Measurements from ENCODE around the gene CADM4. TPM values are rescaled to one million over a fixed set of nuclear protein-coding genes. Genes with fewer than 3 reads are reported as not detected.

Gene CADM4
- total and polyA plus RNA-seq, 2 of the 8 experiments (the other 6 are each of a cell fraction or from before 2014, with no cell fraction given): 13.5 to 25.0 TPM

DNA sequence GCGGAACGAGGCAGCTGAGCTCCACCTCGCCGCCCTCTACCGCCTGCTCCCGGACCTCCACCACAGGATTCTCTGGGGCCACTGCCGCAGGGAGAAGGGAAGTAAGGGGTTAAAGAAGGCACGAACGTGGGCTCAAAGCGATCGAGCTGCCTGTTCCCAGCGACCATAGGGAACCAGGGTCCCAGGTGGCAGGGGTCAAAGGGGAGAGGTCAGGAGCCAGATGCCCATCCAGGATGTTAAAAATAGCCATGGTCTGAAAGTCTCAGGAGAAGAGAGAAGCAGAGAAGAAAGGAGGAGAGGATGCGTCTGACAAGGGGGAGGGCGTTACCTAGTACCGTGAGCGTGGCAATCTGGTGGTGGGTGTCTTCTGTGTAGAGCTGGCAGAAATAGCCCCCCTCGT is 12.8 kb downstream of the CADM4 start:
- Histone ChIP-seq H3K14ac (ENCODE audit: insufficient read length) (no peak overlapping the region), H3K79me2 (ENCODE audit: control insufficient read depth in 1 of 2, insufficient read depth in 2 of 2, low read length in 2 of 2) (no peaks in the 10 kb centered on the region), H3K36me3 (ENCODE audit: control insufficient read depth in 2 of 4, insufficient read depth in 4 of 4, low read length in 3 of 4) (no peaks in the 10 kb centered on the region; a peak in 2 of 8 replicates), H4K5ac (ENCODE audit: insufficient read length, low read depth, low read length) (no peak overlapping the region), H2BK120ac (replicated peaks; ENCODE audit: low read depth, low read length) (no peak overlapping the region), H3K27ac (ENCODE audit: low read depth, low read length) (no peak overlapping the region), H3K4me3 (ENCODE audit: extremely low read depth in 1 of 4, insufficient read depth in 2 of 4, low read depth in 3 of 4, low read length in 4 of 4) (no peak overlapping the region), H2BK5ac (ENCODE audit: low read depth, low read length) (no peak overlapping the region), H3K4me1 (replicated peaks in 1 of 4; ENCODE audit: control insufficient read depth in 3 of 4, insufficient read depth in 4 of 4, low read length in 3 of 4) (peaks cover 0 to 6% (median 3%) of the 10 kb centered on the region in 4 experiments; a peak in 2 of 7 replicates), H2AK5ac (ENCODE audit: low read depth, low read length) (no peak overlapping the region), H3K9ac (replicated peaks in 1 of 4; ENCODE audit: extremely low read depth in 1 of 4, low read depth in 3 of 4, low read length in 3 of 4) (no peak overlapping the region), H3K79me1 (ENCODE audit: low read depth, low read length) (no peaks in the 10 kb centered on the region), H3K23ac (ENCODE audit: insufficient read length) (no peak overlapping the region), H4K20me1 (replicated peaks in 1 of 2; ENCODE audit: control insufficient read depth in 1 of 2, insufficient read depth in 2 of 2, low read length in 2 of 2) (peaks cover 4 to 5% of the 10 kb centered on the region in 2 experiments), H3K56ac (replicated peaks; ENCODE audit: insufficient read length, low read depth, low read length) (no peak overlapping the region), H3K4ac (replicated peaks; ENCODE audit: insufficient read length, low read depth, low read length) (no peak overlapping the region), H3K18ac (ENCODE audit: extremely low read depth, low read length) (no peak overlapping the region), H4K91ac (replicated peaks; ENCODE audit: insufficient read length, low read length) (no peak overlapping the region), H3K27me3 (replicated peaks in 1 of 4; ENCODE audit: control insufficient read depth in 3 of 4, extremely low read depth in 1 of 4, insufficient read depth in 3 of 4, low read length in 3 of 4) (no peaks in the 10 kb centered on the region), H3K9me3 (ENCODE audit: insufficient read depth in 2 of 2, low read depth in 1 of 2, low read length in 1 of 2) (no peaks in the 10 kb centered on the region), H2BK15ac (ENCODE audit: low read length) (no peak overlapping the region), H3K4me2 (ENCODE audit: insufficient read depth in 1 of 2, low read depth in 2 of 2, low read length in 2 of 2) (no peak overlapping the region), H2BK12ac (ENCODE audit: low read depth, low read length) (no peak overlapping the region), H3K23me2 (ENCODE audit: low read depth, low read length) (no peaks in the 10 kb centered on the region; the same call in 1 of the 2 replicates), H2AFZ (ENCODE audit: low read length) (no peak overlapping the region), H2BK20ac (ENCODE audit: low read length) (no peak overlapping the region), H4K8ac (ENCODE audit: extremely low read depth, insufficient read depth, low read length) (no peak overlapping the region)
- FAIRE-seq (no peak), DNase-seq (ENCODE audit: low read depth in 1 of 2, low spot score in 2 of 2) (no peak)
- TF ChIP-seq RXRA (IDR thresholded peaks at IDR 0.05; ENCODE audit: insufficient read depth, low read depth, low read length) (no peak), MAFK (IDR thresholded peaks at IDR 0.05; ENCODE audit: low read depth, low read length) (no peak), JUN (IDR thresholded peaks at IDR 0.05; ENCODE audit: low read depth, low read length) (no peak), TAF1 (IDR thresholded peaks at IDR 0.05; ENCODE audit: low read depth, low read length) (no peak), PHF8 (conservative IDR thresholded peaks at IDR 0.05; ENCODE audit: low read depth, low read length) (no peak), SIX5 (IDR thresholded peaks at IDR 0.05; ENCODE audit: low read depth, low read length) (no peak), RNF2 (IDR thresholded peaks at IDR 0.05; ENCODE audit: borderline replicate concordance, low read depth, low read length, missing control alignments, poor library complexity, severe bottlenecking) (no peak), BACH1 (IDR thresholded peaks at IDR 0.05; ENCODE audit: low read length) (no peak), ASH2L (IDR thresholded peaks at IDR 0.05; ENCODE audit: low read length) (no peak), RAD21 (IDR thresholded peaks at IDR 0.05 in 1 of 2, conservative IDR thresholded peaks at IDR 0.05 in 1 of 2; ENCODE audit: low read depth in 2 of 2, low read length in 2 of 2) (no peak), SUZ12 (IDR thresholded peaks at IDR 0.05; ENCODE audit: low read length) (no peak), GTF2F1 (IDR thresholded peaks at IDR 0.05; ENCODE audit: borderline replicate concordance, low read depth, low read length) (no peak)
- TF ChIP-seq, protein P1, sequence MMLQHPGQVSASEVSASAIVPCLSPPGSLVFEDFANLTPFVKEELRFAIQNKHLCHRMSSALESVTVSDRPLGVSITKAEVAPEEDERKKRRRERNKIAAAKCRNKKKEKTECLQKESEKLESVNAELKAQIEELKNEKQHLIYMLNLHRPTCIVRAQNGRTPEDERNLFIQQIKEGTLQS (IDR thresholded peaks at IDR 0.05; ENCODE audit: insufficient read depth, low read depth, low read length): no peak
- POLR2A ChIA-PET (ENCODE audit: partially characterized antibody): interaction anchor here (1.0 to 1.4 kb wide), 3 partner anchors 8 to 32 kb away, joined by 3 to 9 read pairs (median 3); no protein-coding TSS in a partner anchor
- 93% methylated on average over 17 of the region's 17 CpGs; no CpG with 5 or more reads in 1 of the 2 experiments for WGBS, 2 experiments (ENCODE audit: extremely low coverage in 1 of 2, insufficient coverage in 1 of 2, insufficient read length in 1 of 2, insufficient replicate concordance in 2 of 2, low coverage in 1 of 2, low lambda C conversion rate in 2 of 2, missing lambda C conversion rate in 1 of 2)
- CTCF ChIA-PET (ENCODE audit: partially characterized antibody): interaction anchor here (0.5 to 3.8 kb wide), 25 partner anchors 8 to 149 kb away, joined by 3 to 30 read pairs (median 4); partner anchors contain the start of genes IRGQ, SRRM5 and ZNF576
